Astrocyte of the cerebellum (primary cell): ENCODE data around the gene MLLT10.

Experiments
- DNase-seq: peaks from one replicate; pipeline ENCODE4 v3.0.0-alpha.2; 2011; ENCODE audit warnings: low read depth
- H3K4me3 ChIP-seq: 2 replicates; pipeline ENCODE4 v1.5.1; 2011; ENCODE audit warnings: mild to moderate bottlenecking, low read depth, low read length, moderate library complexity
- in situ Hi-C: cut with HindIII; loops from 2 replicates; pipeline ENCODE4 v1.10.0; 2017; ENCODE audit warnings: low sequenced_read_pairs
- TF ChIP-seq, protein P1 (sequence below): IDR thresholded peaks from 2 replicates; pipeline ENCODE4 v1.5.1; 2012; ENCODE audit warnings: low read length, low read depth, moderate library complexity, mild to moderate bottlenecking; ENCODE audit errors: missing control alignments

The MLLT10 gene

DNA sequence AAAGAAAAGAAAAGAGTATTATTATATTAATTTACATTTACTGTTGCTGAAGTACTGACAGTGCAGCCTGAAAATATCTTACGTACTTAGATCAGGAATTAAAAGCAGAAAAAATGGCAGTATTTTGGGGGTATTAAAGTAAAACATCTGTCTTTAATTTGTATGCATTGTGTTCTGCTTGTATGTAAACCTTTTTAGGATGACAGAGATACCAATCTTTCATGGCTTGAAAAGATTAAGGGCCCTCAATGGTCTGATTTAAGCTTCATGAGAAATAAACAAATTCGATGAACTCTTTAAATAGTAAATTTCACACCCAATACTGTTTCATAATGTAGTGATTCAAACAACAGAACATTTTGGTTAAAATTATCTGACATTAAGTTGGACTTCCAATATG, 116.3 kb downstream of the MLLT10 start:
- TF ChIP-seq, protein P1, sequence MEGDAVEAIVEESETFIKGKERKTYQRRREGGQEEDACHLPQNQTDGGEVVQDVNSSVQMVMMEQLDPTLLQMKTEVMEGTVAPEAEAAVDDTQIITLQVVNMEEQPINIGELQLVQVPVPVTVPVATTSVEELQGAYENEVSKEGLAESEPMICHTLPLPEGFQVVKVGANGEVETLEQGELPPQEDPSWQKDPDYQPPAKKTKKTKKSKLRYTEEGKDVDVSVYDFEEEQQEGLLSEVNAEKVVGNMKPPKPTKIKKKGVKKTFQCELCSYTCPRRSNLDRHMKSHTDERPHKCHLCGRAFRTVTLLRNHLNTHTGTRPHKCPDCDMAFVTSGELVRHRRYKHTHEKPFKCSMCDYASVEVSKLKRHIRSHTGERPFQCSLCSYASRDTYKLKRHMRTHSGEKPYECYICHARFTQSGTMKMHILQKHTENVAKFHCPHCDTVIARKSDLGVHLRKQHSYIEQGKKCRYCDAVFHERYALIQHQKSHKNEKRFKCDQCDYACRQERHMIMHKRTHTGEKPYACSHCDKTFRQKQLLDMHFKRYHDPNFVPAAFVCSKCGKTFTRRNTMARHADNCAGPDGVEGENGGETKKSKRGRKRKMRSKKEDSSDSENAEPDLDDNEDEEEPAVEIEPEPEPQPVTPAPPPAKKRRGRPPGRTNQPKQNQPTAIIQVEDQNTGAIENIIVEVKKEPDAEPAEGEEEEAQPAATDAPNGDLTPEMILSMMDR: no peak
- H3K4me3 ChIP-seq: no peak overlapping the region
- in situ Hi-C loops: no loop called here
- DNase-seq: no peak

DNA sequence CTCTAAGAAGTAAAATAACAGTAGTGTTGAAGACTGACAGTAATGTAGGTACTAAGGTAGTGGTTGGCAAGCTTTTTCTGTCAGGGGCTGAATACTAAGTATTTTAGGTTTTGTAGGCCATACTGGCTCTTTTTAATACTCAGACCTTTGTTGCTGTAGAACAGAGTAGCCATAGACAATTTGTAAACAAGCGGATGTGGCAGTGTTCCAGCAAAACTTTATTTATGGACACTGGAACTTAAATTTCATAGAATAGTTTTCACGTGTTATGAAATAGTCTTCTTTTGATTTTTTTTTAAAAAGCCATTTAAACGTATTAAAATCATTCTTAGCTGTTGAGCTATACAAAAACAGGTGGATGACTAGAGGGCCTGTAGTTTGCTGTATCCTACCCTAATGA, 121.2 kb downstream of the MLLT10 start:
- in situ Hi-C loops: no loop called here
- no peak for DNase-seq
- H3K4me3 ChIP-seq: no peak overlapping the region
- TF ChIP-seq, protein P1: no peak

DNA sequence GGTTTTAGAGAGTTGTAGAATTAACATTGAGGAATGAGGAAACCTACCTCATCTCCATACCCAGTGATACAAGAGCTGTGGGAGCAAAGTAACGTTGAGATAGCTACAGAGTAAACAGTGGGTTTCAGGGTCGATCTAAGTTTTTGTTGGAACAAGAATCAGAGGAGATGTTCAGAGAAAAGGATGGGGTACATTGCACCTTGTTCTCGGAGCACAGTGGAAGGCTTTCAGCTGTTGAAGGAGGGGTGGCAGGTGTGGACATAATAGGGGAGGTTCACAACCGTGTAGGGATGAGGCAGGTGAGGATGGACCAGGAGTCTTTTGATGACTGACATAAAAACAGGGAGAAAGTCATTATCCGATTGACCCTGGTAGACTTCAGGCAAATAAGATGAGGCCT, 121.7 kb downstream of the MLLT10 start:
- TF ChIP-seq, protein P1: no peak
- in situ Hi-C loops: no loop called here
- H3K4me3 ChIP-seq: no peak overlapping the region
- no peak for DNase-seq

DNA sequence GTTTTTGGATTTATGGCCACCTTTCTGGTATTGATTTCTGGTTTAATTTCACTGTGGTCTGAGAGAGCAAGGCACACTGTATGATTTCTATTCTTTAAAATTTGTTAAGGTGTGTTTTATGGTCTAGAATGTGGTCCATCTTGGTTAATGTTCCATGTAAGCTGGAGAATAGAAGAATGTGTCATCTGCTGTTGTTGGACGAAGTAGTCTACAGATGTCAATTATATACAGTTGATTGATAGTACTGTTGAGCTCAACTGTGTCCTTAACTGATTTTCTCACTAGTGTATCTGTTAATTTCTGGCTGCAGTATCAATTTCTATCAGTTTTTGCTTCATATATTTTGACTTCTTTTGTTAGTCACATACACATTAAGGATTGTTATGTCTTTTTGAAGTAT, 127.1 kb downstream of the MLLT10 start:
- DNase-seq: no peak
- H3K4me3 ChIP-seq: no peak overlapping the region
- TF ChIP-seq, protein P1: no peak
- in situ Hi-C loops: no loop called here

DNA sequence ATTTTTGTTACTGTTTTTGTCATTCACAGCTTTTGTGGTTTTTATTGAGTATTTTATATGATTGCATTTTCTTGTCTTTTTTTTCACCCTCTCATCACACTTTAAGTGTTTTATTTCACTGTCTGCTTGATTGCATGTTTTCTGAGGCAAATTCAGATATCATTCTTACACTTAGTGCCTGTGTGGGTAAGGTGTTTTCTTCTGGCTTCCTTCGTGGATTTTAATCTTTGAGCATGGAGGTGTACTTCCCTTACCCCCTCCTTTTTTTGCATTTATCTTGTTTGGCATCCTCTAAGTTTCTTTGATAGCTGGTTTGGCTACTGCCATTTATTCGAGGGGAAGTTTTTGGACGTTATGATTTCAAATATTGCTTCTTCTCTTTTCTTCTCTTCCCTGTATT, 127.9 kb downstream of the MLLT10 start:
- in situ Hi-C loops: no loop called here
- H3K4me3 ChIP-seq: no peak overlapping the region
- DNase-seq: no peak
- TF ChIP-seq, protein P1: no peak

DNA sequence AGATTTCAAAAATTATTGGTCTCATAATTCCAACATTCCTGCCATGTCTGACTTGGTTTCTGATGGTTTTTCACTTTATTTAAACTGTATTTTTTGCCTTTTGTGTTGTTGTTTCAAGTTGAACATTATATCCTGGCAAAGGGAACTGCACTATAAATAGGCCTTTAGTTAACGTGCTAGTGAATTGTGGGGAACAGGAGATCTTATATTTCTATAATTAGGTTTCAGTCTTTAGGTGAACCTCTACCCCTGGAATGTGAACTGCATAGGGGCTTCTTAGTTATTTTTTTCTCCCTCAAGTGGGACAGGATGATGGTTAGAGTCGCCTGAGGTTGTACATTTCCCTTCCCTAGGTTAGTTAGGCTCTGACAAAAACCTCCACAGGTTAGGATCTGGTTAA, 128.6 kb downstream of the MLLT10 start:
- TF ChIP-seq, protein P1: no peak
- no peak for DNase-seq
- in situ Hi-C loops: no loop called here
- H3K4me3 ChIP-seq: no peak overlapping the region

DNA sequence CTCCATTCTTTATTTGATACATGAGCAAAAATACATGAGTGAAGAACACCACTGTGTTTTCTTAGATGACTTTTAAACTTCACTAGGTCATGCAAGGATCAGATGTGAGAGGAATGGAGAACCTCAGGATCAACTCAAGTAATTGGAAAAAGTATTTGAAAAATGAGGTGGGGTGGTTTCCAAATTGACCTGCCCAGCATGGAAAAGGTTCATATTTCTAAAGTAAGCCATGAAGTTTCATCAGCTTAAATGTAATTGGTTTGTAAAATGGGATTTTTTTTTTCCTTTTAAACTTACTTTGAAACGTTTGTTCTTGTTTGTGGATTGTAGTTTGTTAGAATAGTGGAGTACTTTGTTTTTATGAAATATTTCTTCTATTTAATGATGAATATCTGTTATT, 134.8 kb downstream of the MLLT10 start:
- DNase-seq: no peak
- TF ChIP-seq, protein P1: no peak
- in situ Hi-C loops: no loop called here
- H3K4me3 ChIP-seq: no peak overlapping the region
